ENCODE results near the gene ELMO1. TPM values are rescaled to one million over a fixed set of nuclear protein-coding genes. Genes with fewer than 3 reads are reported as not detected.
A peak's percentile ranks its signal among the peaks of the same experiment; 100 is the strongest.

The ELMO1 gene
- total and polyA plus RNA-seq, 2 experiments from 2014 or later: 6.5 to 24.9 TPM

- Mint-ChIP-seq H3K36me3 (ENCODE audit: low read depth) (no peaks in the 10 kb centered on the region), H3K27me3 (ENCODE audit: insufficient read depth, low read depth, poor library complexity) (peaks cover 2% of the 10 kb centered on the region), H3K9me3 (no peaks in the 10 kb centered on the region; the same call in 2 of the 3 replicates), H3K27ac (no peak overlapping the region), H3K4me1 (peaks cover 24% of the 10 kb centered on the region), H3K4me3 (no peak overlapping the region)
- Histone ChIP-seq H2AFZ (no peak overlapping the region), H3K79me2 (replicated peaks; ENCODE audit: insufficient read depth) (no peaks in the 10 kb centered on the region), H3F3A (replicated peaks; ENCODE audit: low read depth) (no peaks in the 10 kb centered on the region), H3K4me3 (no peak overlapping the region), H3K27me3 (ENCODE audit: insufficient read depth) (no peaks in the 10 kb centered on the region), H3K9me2 (ENCODE audit: insufficient read depth) (no peaks in the 10 kb centered on the region), H4K20me1 (replicated peaks; ENCODE audit: insufficient read depth) (no peaks in the 10 kb centered on the region), H3K27ac (ENCODE audit: low read depth) (peak overlapping the region; percentile 77; the same call in 1 of the 2 replicates), H3K36me3 (ENCODE audit: insufficient read depth) (no peaks in the 10 kb centered on the region), H3K4me2 (peak overlapping the region; percentile 37; the same call in 1 of the 2 replicates), H3K4me1 (ENCODE audit: insufficient read depth) (peaks cover 9% of the 10 kb centered on the region; the same call in 1 of the 2 replicates)
- ATAC-seq (peak; percentile 86), DNase-seq (ENCODE audit: low spot score) (peak; percentile 96)
- no peak for TF ChIP-seq JUNB (IDR thresholded peaks at IDR 0.05; ENCODE audit: unreplicated experiment)
- no peak for TF ChIP-seq STAT1 (IDR thresholded peaks at IDR 0.05; ENCODE audit: unreplicated experiment)
- no peak for TF ChIP-seq EZH2phosphoT487 (IDR thresholded peaks at IDR 0.05; ENCODE audit: unreplicated experiment)
- TF ChIP-seq EZH2 (IDR thresholded peaks at IDR 0.05; ENCODE audit: low read depth, unreplicated experiment): no peak
- TF ChIP-seq NANOG (IDR thresholded peaks at IDR 0.05; ENCODE audit: borderline replicate concordance): no peak
- TF ChIP-seq CREB1 (CRISPR knock-in tag; IDR thresholded peaks at IDR 0.05; ENCODE audit: low read depth): no peak
- no peak for TF ChIP-seq ZNF462 (CRISPR knock-in tag; IDR thresholded peaks at IDR 0.05)
- TF ChIP-seq ZNF331 (CRISPR knock-in tag; IDR thresholded peaks at IDR 0.05; ENCODE audit: low read depth): no peak
- no peak for TF ChIP-seq ZNF114 (CRISPR knock-in tag; IDR thresholded peaks at IDR 0.05)
- TF ChIP-seq ETS1 (IDR thresholded peaks at IDR 0.05): no peak
- no peak for TF ChIP-seq CTCF (conservative IDR thresholded peaks at IDR 0.05; ENCODE audit: low read depth in 2 of 2)
- TF ChIP-seq POLR2AphosphoS5 (IDR thresholded peaks at IDR 0.05; ENCODE audit: low read depth): no peak
- no peak for TF ChIP-seq REST (IDR thresholded peaks at IDR 0.05; ENCODE audit: unreplicated experiment)
These were observed 462.1 kb downstream of the ELMO1 start for GRCh38 chr7:36986511-36986933.

All from GM23338 (cell line).